Hematopoietic multipotent progenitor cell treated with erythropoietin and hydrocortisone succinate and interleukin-3 and kit ligand, for 15 days (in vitro differentiated cells): Measurements from ENCODE around the gene GDPD5.
"Not testable (repeated sequence)": the region's sequence is repeated elsewhere in the genome, so short reads cannot be mapped to it uniquely, and the experiment has no call there.

Experiments used
- DNase-seq: peaks from one replicate; pipeline ENCODE4 v3.0.0-alpha.2; 2015; ENCODE audit warnings: low spot score

GDPD5 gene

GRCh38 chr11:75428989-75429640 is 96.6 kb downstream of the GDPD5 start:
- no peak for DNase-seq

DNA sequence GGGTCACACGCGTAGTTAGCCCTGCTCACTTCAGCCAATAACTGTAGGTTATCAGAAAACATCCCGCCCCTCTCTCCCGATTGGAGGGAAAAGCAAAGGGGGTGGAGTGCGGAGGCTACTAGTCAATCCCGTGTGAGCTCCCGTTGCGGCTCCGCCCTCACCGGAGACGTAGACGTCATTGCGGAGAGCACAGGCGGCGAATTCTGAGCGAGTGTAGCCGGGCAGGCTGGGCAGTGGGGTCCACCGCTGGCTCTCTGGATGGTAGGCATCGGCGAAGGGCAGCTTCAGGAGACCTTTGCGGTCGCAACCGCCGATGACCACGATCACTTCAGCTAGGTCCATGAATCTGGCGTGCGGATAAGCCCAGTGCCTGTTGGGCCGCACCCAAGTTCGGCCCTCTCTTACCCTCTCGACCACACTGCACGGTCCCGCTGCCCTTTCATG is 97.4 kb downstream of the GDPD5 start:
- DNase-seq, result peak; percentile 94

- no peak for DNase-seq
These were observed 98.6 kb downstream of the GDPD5 start for GRCh38 chr11:75427181-75427580.

- DNase-seq, result no peak
These were observed 99.0 kb downstream of the GDPD5 start for GRCh38 chr11:75426720-75427086.

DNA sequence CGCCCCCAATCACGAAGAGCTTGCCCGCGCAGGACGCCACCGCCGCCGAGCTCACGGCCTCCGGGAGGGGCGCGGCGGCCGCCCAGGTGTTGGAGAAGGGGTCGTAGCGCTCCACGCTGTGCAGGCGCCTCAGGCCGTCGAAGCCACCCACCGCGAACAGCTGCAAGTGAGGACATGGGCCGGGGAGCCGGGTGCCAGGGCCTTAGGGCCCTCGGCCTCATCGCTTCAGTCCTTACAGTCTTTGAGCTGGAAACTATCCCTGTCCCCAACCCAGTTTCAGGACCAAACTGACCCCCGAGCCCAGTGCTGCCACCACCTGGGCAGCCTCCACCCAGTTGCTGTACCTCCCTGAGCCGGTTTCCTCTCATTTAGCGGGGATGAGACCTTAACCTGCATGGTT is 100.3 kb downstream of the GDPD5 start:
- no peak for DNase-seq

DNA sequence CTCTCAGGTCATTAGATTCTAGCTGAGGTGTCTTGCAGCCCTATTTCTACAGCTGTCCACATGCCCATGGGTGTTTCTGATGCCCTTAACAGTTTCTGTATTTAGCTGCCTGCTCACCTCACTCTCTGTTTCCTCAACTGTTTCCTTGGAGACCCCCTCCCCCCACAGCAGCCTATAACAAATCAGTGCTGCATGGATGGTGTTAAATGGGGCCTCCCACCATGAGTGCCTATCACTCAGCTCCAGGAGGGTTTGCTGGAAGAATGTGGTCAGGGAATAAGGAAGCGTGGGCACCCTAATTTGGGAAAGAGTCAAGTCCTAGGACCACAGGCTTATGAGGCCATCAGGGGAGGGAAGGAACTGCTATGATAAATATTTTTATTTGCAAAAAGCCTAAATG is 101.3 kb downstream of the GDPD5 start:
- DNase-seq, result no peak

DNA sequence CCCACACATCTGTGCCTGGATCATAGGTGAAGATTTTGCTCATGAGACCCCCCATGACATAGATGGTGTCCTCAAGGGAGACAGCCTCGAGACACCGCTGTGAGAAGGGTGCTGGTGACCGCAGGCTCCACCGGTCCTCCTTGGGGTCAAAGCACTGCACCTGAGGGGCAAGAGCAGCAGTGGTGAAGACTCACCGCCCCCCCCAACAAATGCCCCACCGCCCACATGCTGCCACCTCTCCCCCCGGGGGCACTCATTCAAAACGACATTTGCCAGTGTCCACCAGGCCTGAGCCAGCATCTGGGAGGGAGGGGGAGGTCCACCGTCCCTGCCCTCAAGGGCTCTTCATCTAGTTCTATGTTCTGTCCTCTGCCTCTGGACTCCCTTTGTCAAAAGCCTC is 102.0 kb downstream of the GDPD5 start:
- DNase-seq, result no peak

GRCh38 chr11:75422248-75423231 is 103.2 kb downstream of the GDPD5 start:
- DNase-seq, result no peak

GRCh38 chr11:75421902-75422247 is 103.9 kb downstream of the GDPD5 start:
- no peak for DNase-seq

DNA sequence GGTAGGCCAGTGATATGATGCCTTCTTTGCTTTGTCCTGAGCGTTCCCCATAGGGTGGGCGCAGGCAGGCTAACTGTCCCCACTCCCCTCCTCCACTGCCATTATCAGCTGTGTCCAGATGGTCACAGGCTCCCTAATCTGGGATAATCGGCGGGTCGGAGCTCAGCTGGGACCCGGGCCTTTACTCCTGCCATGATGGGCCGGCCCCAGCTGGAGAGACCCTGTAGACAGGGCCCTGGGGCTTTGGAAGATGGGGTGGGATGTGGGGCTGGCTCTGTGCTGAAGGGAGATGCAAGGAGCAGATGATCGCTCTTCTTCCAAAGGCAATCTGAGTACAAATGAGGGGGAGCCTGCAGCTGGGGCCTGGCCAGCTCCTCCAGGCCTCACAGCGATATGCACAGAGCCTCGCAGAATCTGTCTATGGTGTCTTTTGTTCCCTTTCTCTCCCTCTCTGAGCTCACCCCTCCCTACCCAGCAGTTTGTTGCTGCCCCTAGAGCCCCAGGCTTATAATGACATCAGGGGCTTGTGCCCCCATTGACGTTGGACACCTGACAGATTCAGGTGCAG is 104.6 kb downstream of the GDPD5 start:
- no peak for DNase-seq

GRCh38 chr11:75420224-75421034 is 105.3 kb downstream of the GDPD5 start:
- no peak for DNase-seq

DNA sequence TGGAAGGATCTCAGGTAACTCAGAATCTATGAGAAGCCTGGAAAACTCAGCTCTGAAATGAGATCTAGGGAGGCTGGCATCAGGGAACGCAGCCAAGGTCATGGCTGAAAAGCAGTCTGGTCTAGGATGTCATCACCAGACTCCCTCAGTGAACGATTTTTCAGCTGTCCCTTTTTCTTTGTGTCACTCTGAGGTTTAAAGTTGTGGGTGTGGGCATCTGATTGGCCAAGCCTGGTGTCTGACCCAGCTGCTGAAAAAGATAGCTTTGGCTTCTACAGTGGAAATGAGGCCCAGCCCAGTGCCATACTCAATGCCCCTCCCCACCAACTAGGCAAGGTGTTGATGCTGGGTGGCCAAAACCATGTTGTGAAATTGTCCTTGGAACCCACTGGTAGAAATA is 111.9 kb downstream of the GDPD5 start:
- DNase-seq, result peak; percentile 59

GRCh38 chr11:75413146-75413545 is 112.6 kb downstream of the GDPD5 start:
- DNase-seq, result not testable (repeated sequence)

GRCh38 chr11:75409971-75410370 is 115.8 kb downstream of the GDPD5 start:
- not testable (repeated sequence) for DNase-seq

GRCh38 chr11:75408957-75409219 is 116.9 kb downstream of the GDPD5 start:
- DNase-seq, result no peak

DNA sequence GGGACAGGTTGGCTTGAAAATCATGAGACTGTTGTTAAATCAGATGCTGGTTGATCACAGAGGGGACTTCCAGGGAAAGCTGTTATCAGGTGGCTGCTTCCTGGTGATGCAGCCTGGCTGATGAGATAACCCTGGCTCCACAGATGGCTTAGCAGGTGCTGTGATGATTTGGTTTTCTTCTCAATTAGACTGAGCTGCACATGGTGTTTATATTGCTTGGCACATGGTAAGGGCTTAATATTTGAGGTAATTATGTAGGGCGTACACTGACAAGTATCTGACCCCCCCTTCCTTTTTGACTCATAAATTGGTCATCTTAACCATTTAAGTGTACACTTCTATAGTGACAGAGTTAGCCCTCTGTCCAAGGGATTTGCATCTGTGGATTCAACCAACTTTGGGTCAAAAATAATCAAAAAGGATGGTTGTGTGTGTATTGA is 119.4 kb downstream of the GDPD5 start:
- DNase-seq, result peak; percentile 65

DNA sequence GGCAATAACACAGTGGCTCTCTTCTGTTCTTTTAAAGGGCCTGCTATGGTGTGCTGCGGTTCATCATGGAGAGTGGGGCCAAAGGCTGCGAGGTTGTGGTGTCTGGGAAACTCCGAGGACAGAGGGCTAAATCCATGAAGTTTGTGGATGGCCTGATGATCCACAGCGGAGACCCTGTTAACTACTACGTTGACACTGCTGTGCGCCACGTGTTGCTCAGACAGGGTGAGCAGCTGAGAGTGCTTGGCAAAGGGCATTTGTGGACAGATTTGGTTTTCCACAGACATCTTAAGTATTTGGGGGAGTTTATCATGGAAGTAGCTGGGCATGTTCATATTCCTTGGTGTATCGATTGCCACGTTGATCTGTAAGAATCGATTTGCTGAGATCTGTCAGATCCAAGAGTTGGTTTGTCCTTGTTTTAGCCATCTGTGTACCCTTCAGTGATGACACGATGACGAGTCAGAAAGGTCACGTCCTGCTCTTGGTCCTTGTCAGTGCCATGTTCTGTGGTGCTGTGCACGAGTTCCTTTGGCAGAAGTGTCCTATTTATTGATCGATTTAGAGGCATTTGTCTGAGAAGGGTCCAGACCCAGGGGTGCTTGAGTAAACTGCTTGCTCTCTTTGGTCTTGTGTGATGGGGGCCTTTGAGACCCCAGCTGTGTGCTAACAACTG is 121.6 kb downstream of the GDPD5 start:
- DNase-seq, result no peak

DNA sequence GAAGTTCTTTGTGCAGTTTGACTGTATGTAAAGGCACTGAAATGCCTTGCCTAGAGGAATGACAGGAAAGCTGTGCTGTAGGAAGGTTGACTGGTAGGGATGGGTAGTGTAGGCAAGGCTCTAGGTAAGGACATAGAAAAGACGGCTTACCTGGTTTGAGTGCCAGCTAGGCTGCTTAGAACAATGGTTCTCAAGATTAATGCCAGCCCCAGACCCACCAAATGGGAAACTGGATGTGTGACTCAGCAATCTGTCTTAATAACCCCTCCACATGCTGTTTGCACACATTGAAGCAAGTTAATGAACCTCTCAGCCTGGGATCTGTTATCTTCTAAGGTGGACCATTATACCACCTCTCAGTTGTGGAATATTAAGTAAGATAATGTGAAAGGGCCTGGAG is 122.7 kb downstream of the GDPD5 start:
- DNase-seq, result no peak

DNA sequence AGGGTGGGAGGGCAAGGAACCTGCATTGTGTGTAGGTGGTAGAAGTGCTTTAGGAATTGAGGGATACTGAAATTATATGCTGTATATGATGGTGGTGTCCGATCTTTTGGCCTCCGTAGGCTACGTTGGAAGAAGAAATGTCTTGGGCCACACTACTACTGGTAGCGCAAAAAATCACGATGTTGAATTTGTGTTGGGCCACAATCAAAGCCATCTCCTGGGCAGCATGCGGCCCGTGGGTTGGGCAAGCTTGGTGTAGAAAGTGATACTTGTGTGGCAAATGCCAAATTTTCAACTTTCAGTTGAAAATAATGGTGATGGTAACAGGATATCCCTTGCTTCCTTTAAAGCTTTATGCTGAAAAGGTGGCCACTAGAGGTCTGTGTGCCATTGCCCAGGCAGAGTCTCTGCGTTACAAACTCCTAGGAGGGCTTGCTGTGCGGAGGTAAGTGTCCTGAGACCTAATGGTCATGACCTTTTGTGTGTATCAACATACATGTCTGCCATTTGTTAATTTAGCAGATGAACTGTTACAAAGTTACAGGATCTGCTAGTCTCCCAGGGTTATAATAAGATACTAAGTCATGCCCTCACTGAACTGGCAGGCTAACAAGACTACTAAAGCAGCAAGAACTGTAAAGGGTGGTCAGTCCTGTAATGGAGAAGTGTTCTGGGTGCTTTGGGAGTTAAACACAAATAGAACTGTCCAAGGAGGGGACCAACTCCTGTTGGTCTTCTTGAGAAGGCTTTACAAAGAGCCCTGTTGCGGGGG is 123.6 kb downstream of the GDPD5 start:
- no peak for DNase-seq

DNA sequence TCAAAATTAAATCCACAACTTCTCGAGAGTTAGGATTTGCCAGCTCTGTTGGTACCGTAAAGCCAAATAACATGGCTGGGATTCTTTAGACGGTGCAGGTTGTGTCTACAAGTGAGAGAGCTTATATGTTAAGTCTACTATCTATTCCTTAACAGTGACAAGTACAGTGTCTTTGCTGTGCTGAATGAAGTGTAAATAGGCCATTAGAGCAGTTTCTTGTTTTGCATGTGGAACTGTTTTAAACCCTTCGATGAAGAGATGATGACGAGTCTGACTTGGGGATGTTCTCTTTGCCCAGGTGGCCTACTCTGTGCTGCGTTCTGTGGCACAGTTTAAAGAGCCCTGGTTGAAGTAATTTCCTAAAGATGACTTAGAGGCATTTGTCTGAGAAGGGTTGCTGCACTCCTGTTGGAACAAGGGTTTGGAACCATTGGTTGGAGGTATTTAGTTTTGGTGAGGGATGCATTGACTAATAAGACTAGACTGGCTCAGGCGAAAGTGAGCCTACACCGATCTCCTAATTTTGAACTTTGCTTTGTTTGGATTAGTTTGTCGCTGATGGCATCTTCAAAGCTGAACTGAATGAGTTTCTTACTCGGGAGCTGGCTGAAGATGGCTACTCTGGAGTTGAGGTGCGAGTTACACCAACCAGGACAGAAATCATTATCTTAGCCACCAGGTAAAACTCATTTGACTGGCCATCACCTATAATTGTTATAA is 125.4 kb downstream of the GDPD5 start:
- peak; percentile 30 for DNase-seq
